KG1 (cell line): ENCODE results near the gene ARX.

Source experiments
- DNase-seq: peaks from one replicate; lab custom pipeline; 2025; lab: John Stamatoyannopoulos, UW

The ARX gene

DNA sequence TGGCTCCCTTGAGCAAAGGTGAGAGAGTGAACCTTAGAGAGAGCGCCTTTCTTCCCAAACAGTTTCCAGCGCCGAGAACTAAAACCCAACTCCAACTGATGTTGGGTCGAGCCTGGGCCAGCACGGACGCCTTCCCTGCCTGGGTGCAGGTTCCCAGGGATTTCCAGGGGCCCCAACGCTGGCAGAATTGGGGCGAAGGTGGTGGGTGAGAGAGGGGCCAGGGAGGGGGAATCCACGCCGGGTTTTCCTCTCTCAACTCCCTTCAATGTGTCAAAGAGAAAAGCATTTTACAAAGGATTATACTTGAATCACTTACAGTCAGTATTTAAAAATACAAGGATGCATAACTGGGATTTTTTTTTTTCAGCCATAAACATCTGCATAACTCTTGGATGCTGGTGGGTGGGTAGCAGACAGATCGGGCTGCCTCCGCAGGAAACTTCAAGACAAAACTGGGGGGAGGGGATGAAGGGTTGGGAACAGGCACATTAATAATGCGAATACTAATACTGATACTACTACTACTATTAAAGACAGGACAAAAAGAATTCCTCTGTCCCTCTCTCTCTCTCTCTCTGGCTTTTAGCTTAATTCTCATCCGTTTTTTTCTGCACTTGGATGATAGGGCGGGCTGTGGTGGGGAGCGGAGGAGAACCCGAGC, 1.3 kb upstream of the ARX start:
- DNase-seq, result no peak

DNA sequence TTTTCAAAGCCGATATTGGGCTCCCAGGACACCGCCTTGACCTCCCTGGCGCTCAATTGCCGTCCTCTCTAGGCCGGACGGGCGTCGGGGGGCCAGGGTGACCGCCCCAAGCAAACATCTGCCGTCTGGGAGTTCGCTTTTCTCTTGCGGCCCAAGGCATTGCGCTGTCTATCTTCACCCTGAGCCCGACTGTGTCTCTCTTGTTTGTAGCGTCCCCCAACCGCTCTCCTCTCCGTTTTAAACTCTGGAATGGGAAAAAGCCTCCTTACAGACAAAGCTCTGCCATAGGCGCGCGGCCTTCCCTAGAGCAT, 551 bp upstream of the ARX start:
- DNase-seq, result no peak

DNA sequence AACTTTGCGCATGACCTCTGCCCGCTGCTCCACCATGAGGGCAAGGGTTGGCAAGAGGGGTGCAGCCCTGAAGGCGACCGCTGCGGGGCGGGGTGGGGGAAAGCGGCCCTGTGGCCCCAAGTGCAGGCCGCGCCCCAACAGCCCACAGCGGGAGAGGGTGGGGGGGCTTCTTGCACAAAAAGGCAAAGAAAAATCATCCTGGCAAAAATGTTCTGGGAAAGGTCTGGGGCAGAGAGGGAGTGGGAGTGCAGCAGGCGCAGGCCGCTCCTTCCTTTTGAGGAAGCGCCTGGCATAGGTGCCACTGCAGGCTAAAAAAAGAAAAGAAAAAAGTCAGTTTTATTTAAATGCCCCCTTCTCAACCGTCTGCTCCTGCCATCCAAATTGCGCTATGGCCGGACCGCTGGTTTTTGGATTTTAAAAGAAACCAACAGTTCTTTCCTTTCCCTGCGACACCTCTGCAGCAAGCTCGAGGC, 1.4 kb downstream of the ARX start:
- no peak for DNase-seq

DNA sequence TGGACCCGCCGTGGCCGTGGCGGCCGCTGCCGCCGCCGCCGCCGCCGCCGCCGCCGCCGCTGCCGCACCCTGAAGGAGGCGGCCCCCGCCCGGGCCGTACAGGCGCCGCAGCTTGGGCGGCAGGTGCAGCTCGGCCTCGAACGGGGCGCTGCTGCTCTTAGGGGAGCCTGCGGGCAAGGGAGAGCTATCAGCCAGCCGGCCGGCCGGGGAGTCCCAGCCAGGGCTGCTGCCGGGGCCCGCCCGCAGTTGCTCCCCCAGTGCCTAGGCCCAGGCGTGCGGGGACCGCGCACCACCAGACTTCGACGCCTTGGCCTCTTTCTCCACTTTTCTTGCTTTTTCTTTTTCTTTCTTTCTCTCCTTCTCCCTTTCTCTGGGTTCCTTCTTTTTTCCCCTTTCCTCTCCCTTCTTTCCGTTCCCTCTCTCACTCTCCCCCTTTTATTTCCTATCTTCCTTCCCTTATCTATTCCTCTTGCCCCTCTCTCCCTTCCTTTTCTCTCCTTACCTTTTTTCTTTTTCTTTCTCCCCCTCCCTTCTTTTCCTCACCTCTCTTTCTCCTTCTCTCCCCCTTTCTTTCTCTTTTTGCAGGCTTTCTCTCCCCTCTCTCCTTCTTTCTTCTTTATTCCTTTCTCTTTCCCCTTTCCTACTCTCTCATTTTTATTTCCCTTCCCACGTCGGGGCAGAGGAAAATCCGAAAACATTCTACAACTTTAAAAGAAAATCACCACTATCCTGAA, 2.0 kb downstream of the ARX start:
- DNase-seq, result no peak

GRCh38 chrX:25012793-25013631, 2.8 kb downstream of the ARX start:
- DNase-seq, result no peak

DNA sequence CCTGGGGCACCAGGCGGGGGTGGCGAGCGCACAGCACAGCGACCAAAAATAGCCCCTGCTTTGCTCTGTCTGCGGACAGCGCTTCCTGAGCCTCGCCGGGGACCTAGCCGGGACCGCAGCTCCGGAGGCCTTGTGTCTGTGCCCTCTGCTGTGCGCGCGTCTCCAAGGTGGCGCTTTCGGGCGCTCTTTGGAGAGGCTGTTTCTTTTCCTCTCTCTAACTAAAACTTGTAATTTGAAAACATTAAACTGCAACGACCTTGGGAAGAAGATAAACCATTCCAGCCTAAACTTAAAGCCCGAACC, 3.4 kb downstream of the ARX start:
- no peak for DNase-seq

DNA sequence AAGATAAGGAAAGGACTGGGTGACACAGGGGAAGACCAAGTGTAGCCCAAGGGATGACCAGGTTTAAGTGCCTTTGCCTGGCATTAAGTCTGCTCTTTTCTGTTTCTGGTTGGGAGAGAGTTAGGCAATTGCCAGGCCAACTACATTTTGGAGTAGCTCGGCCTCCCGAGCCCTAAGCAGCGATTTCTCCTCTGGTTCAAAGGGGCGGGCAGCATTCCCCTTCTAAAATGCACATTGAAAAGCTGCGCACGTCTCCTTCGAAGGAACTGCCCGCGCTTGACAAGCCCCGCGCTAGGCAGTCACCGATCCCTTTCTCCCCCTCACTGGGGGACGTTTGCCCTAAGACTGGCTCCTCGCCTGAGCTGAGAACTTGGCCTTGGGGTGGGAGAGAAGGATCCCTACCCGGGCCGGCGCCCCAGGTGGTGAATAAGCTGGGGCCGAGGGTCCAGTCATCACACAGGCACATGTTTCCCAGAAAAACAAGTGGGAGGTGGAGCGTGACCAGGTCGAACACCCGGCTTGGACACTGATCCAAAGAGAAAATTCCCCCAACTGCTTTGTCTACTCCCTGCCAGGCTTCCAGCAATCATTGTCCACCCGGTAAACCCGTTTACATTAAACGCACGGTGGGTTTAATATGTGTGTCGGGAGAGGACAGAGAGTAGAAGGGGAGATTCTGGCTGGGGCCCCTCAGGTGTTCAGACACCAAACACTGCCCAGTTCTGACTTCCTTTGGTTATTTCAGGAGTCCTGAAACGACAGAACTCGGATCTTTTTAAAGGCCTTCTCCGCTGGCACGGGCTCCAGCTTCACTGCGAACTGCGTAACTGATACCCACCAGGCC, 4.0 kb downstream of the ARX start:
- no peak for DNase-seq

GRCh38 chrX:25010784-25011588, 4.8 kb downstream of the ARX start:
- no peak for DNase-seq

DNA sequence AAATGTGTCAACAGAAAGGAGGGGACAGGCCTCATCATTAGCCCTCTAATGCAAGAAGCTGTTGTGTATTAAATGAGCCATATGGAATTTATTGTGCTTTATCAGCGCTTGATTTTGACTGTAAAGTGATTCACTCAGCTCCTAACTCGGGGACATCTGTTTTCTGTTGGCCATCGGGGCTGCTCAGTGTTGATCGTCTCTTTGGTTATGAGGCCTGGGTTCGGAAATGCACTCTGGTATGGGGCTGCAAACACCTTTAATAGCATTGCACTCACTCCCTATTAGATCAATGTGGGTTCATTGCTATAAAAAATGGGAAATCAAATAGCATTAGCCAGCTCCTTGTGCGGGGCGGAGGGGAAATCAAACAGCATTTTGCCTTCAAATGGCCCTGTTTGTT, 6.4 kb downstream of the ARX start:
- no peak for DNase-seq

DNA sequence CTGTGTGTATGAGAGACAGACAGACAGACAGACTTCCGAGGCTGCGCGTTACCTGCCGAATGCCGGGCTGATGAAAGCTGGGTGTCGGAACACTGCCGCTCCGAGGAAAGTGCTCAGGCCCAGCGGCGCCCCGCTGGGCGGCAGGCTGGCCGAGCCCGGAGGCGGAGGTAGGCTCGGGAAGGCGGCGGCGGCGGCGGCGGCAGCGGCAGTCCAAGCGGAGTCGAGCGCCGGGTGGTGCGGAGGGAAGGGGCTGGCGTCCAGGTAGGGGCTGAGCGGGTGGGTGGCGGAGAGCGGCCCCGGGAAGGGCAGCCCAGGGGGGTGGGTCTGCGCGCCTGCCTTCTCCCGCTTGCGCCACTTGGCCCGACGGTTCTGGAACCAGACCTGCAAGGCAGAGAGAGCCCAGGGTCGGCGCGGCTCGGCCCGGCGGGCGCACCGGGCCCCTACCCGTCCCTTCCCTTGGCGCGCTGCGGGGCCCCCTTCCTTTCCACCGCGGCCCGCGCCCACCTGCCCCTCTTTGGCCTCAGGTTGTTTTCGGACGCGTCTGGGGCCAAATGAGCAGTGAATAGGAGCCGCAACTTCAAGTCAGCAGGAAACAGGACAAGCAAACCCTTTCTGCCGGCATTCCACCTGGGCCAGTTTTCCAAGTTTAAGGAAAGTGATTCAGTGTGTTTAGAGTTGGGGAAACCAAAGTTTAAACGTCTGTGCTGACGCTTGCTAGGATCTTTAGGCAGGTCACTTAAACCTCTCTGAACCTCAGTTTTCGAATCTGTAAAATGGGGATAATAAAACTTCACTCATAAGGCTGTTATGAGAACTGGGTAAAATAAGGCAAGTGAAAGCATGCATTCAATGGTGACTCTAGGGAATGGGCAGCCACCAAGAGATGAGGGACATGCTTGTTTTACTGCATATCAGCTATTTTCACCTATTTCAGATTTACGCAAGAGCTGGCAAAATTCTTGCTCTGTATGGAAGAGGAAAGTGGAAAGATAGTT, 8.4 kb downstream of the ARX start:
- no peak for DNase-seq

DNA sequence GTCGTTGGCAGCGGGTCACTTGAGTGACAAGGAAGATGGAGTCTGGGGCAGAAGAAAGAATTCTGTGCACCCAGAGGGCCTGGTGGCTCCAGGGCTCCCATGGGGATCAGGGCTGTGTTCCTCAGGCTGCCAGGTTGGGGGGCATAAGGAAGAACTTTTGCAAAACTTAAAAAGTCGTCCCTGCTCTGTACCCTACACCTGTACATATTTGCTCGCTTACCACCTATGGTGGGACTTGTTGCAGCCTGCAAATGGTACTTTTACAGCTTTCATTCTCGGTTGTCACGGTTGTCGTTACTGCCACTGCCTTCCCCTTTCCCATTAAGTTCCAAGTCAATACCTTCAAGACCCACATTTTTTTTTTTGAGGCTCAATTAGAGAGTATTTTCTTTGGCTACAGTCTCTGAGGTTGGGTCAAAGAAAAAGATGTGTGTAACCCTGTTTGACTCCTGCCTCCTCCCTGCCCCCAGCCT, 9.1 kb downstream of the ARX start:
- no peak for DNase-seq

DNA sequence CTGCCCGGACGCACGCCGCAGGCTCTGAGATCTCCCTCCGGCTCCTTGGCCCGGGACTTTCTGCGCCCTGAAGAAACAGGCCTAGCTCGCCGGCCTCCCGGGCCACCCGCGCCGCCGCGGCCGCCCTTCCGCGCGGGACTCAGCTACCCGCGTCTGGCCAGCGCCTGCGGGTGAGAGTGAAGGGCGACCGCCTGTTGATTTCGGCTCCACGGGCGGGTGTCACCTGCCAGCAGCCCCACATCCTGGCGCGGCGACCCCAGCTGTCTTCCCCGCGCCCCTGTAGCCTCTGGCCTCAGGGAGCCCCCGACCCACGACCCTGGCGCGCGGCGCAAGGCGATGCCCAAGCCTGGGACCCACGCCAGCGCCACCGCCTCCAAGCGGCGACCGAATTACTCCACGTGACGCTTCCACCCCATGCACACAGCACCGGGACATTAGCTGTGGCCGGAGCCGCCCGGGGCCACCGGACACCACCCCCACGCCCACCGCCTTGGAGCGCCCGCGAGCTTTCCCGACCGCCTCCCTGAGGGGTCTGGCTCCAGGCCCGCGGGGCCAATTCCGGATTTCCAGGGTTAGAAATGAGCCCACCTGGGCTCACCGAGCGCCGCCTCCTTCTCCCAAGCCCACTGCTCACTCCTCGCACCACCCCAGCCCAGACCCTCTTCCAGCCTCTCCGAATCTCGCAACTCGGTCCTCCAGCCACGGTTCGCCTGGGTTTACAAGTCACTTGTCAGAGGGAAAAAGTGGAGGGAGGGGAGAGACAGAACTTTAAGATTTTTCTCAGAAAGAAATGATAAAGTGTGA, 10.2 kb downstream of the ARX start:
- no peak for DNase-seq

- DNase-seq, result no peak
These were observed 10.8 kb downstream of the ARX start for GRCh38 chrX:25005034-25005381.

- DNase-seq, result no peak
These were observed 11.2 kb downstream of the ARX start for GRCh38 chrX:25004485-25005032.

GRCh38 chrX:25004040-25004439, 11.7 kb downstream of the ARX start:
- no peak for DNase-seq

DNA sequence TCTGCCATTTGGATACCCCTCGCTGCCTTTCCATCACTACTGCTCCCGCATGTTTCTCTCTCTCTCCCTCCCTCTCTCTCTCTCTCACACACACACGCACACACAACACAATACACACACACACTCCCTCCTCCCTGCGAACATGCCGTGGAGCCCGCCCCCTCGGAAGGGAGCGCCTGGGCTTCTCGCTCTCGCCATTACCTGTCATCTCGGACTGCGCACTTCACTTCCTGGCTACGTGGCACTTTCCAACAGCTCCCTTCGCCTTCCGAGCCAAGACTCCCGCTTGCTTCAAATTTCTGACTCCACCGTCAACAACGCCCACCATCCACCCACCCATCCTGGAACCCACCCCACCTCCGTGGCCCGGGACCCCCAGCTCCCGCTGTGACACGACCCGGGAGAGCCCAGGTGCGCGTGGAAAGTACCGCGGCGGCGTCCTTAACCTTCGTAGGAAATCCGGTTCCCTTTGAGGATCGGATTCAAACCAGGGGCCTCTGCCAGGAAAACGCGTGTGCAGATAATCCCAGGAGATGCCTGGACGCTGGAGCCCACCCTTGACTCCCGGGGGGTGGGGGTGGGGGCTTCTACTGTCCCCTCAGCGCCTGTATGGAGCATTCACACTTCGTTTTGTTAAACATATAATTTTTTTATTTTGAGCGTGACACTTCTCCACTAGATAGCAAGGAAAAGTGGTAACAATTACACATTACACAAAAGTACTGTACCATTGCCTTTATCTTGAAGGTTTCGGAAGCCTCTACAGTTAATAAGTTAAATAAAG, 12.5 kb downstream of the ARX start:
- DNase-seq, result no peak

DNA sequence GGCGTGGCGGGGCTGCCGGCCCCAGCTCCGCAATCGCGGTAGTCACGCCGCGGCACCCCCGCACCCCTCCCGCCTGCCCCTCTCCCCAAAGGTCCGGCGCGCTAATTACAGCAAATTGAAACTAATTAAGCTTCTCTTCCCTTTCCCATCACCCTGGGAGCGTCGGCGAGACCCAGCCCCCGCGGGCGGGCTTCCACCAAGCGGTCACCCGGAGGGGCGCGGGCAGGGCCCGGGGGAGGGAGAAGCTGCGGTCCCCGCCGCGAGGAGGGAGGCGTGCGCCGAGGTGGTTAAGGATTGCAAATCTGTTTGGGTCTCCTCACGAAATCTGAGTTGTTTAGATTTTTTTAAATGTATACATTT, 13.1 kb downstream of the ARX start:
- DNase-seq, result no peak
